H9 (cell line): ENCODE data around the gene KCMF1. TPM values are rescaled to one million over a fixed set of nuclear protein-coding genes. Genes with fewer than 3 reads are reported as not detected.

Experiments used
- DNase-seq: peaks from one replicate; pipeline ENCODE4 v3.0.0-alpha.2; 2017
- H2AFZ ChIP-seq: one replicate; pipeline ENCODE4 v1.6.1; 2013; ENCODE audit warnings: mild to moderate bottlenecking, low read length, control low read depth, moderate library complexity
- H2AK5ac ChIP-seq: 2 replicates; pipeline ENCODE4 v1.6.1; 2013; ENCODE audit warnings: low read length, control low read depth, mixed read lengths; ENCODE audit not compliant: insufficient read length
- H2BK120ac ChIP-seq: one replicate; pipeline ENCODE4 v1.6.1; 2013; ENCODE audit warnings: low read depth, mild to moderate bottlenecking, low read length, control low read depth, inconsistent platforms; ENCODE audit not compliant: poor library complexity, severe bottlenecking
- H2BK12ac ChIP-seq: 2 replicates; pipeline ENCODE4 v1.6.1; 2013; ENCODE audit warnings: low read length, control low read depth, mixed read lengths, low read depth; ENCODE audit not compliant: insufficient read length
- H2BK15ac ChIP-seq: 2 replicates; pipeline ENCODE4 v1.6.1; 2013; ENCODE audit warnings: low read depth, low read length, control low read depth
- H2BK20ac ChIP-seq: one replicate; pipeline ENCODE4 v1.6.1; 2013; ENCODE audit warnings: low read depth, mild to moderate bottlenecking, low read length, control low read depth, inconsistent platforms; ENCODE audit not compliant: poor library complexity, severe bottlenecking
- H2BK5ac ChIP-seq: 2 replicates; pipeline ENCODE4 v1.6.1; 2013; ENCODE audit warnings: low read length, control low read depth, mixed read lengths; ENCODE audit not compliant: insufficient read length
- H3K14ac ChIP-seq: 2 replicates; pipeline ENCODE4 v1.6.1; 2013; ENCODE audit warnings: low read length, control low read depth; ENCODE audit not compliant: insufficient read depth
- H3K18ac ChIP-seq: 2 replicates; pipeline ENCODE4 v1.6.1; 2013; ENCODE audit warnings: low read depth, mild to moderate bottlenecking, mixed read lengths, low read length, control low read depth; ENCODE audit not compliant: insufficient read length
- H3K23ac ChIP-seq: 2 replicates; pipeline ENCODE4 v1.6.1; 2013; ENCODE audit warnings: low read length, control low read depth, mixed read lengths, low read depth; ENCODE audit not compliant: insufficient read length
- H3K23me2 ChIP-seq: 2 replicates; pipeline ENCODE4 v1.6.1; 2013; ENCODE audit warnings: low read depth, mild to moderate bottlenecking, mixed read lengths, low read length, control low read depth; ENCODE audit not compliant: insufficient read length, poor library complexity, severe bottlenecking
- H3K27ac ChIP-seq: 2 replicates; pipeline ENCODE4 v1.5.1; 2013; ENCODE audit warnings: low read length, control low read depth, mixed read lengths, low read depth; ENCODE audit not compliant: insufficient read length
- H3K27me3 ChIP-seq: 2 replicates; pipeline ENCODE4 v1.6.1; 2013; ENCODE audit warnings: low read length, control low read depth, inconsistent platforms; ENCODE audit not compliant: insufficient read depth
- H3K4ac ChIP-seq: 2 replicates; pipeline ENCODE4 v1.6.1; 2013; ENCODE audit warnings: low read depth, mild to moderate bottlenecking, control low read depth, inconsistent platforms, low read length, moderate library complexity
- H3K4me1 ChIP-seq: 2 replicates; pipeline ENCODE4 v1.6.1; 2013; ENCODE audit warnings: low read length, control low read depth, inconsistent platforms; ENCODE audit not compliant: insufficient read depth
- H3K4me2 ChIP-seq: 2 replicates; pipeline ENCODE4 v1.6.1; 2013; ENCODE audit warnings: low read length, control low read depth, mixed read lengths; ENCODE audit not compliant: insufficient read length, insufficient read depth
- H3K56ac ChIP-seq: 2 replicates; pipeline ENCODE4 v1.6.1; 2013; ENCODE audit warnings: low read depth, mild to moderate bottlenecking, mixed read lengths, low read length, control low read depth; ENCODE audit not compliant: insufficient read length
- H3K79me1 ChIP-seq: 2 replicates; pipeline ENCODE4 v1.6.1; 2013; ENCODE audit warnings: low read depth, mild to moderate bottlenecking, moderate library complexity, low read length, control low read depth, inconsistent platforms; ENCODE audit not compliant: insufficient read depth, poor library complexity, severe bottlenecking
- H3K79me2 ChIP-seq: 2 replicates; pipeline ENCODE4 v1.6.1; 2013; ENCODE audit warnings: low read length, control low read depth, inconsistent platforms; ENCODE audit not compliant: insufficient read depth
- H3K9ac ChIP-seq: 2 replicates; pipeline ENCODE4 v1.6.1; 2013; ENCODE audit warnings: low read length, control low read depth, mixed read lengths; ENCODE audit not compliant: insufficient read length; ENCODE audit errors: extremely low read depth
- H3K9me3 ChIP-seq: one replicate; pipeline ENCODE4 v1.6.1; 2013; ENCODE audit warnings: low read depth, low read length, inconsistent platforms; ENCODE audit not compliant: control insufficient read depth
- H3T11ph ChIP-seq: one replicate; pipeline ENCODE4 v1.6.1; 2013; ENCODE audit warnings: mild to moderate bottlenecking, low read length, control low read depth, inconsistent platforms
- H4K20me1 ChIP-seq: one replicate; pipeline ENCODE4 v1.6.1; 2013; ENCODE audit not compliant: control insufficient read depth, insufficient read length, insufficient read depth
- H4K5ac ChIP-seq: 2 replicates; pipeline ENCODE4 v1.6.1; 2013; ENCODE audit warnings: low read depth, mild to moderate bottlenecking, mixed read lengths, low read length, control low read depth; ENCODE audit not compliant: insufficient read length
- H4K8ac ChIP-seq: replicated peaks from 2 replicates; pipeline ENCODE4 v1.6.1; 2013; ENCODE audit warnings: low read length, control low read depth, mixed read lengths, low read depth; ENCODE audit not compliant: insufficient read length
- H4K91ac ChIP-seq: 2 replicates; pipeline ENCODE4 v1.6.1; 2013; ENCODE audit warnings: low read depth, mild to moderate bottlenecking, moderate library complexity, mixed read lengths, low read length, control low read depth; ENCODE audit not compliant: insufficient read length
- H3K27ac Mint-ChIP-seq, 3 experiments: 2 replicates in 2 of 3; 3 replicates in 1 of 3; pipeline ENCODE4 v1.8.0; 2020 to 2021; ENCODE audit warnings: mixed read lengths in 3 of 3, mild to moderate bottlenecking in 1 of 3, moderate library complexity in 1 of 3
- H3K27me3 Mint-ChIP-seq: 2 replicates; pipeline ENCODE4 v1.8.0; 2021; ENCODE audit warnings: low read depth, mild to moderate bottlenecking, moderate library complexity, mixed read lengths
- H3K36me3 Mint-ChIP-seq, 3 experiments: 2 replicates in 2 of 3; 3 replicates in 1 of 3; pipeline ENCODE4 v1.8.0; 2020 to 2021; ENCODE audit warnings: low read depth in 3 of 3, mixed read lengths in 3 of 3; ENCODE audit not compliant: insufficient read depth in 1 of 3
- H3K4me1 Mint-ChIP-seq, 2 experiments: 2 replicates each; pipeline ENCODE4 v1.8.0; 2020; ENCODE audit warnings: mixed read lengths in 2 of 2
- H3K4me3 Mint-ChIP-seq, 2 experiments: 2 replicates in 1 of 2; 3 replicates in 1 of 2; pipeline ENCODE4 v1.8.0; 2020 to 2021; ENCODE audit warnings: mild to moderate bottlenecking in 2 of 2, mixed read lengths in 2 of 2, moderate library complexity in 1 of 2
- H3K9me3 Mint-ChIP-seq, 2 experiments: 2 replicates in 1 of 2; 3 replicates in 1 of 2; pipeline ENCODE4 v1.8.0; 2020; ENCODE audit warnings: mild to moderate bottlenecking in 2 of 2, mixed read lengths in 2 of 2, moderate library complexity in 1 of 2
- CTCF ChIP-seq: fragments of 200-600 bp; sonication (generic); conservative IDR thresholded peaks from 3 replicates; pipeline ENCODE4 v1.8.0; 2021; ENCODE audit warnings: antibody characterized with exemption, mild to moderate bottlenecking
- WGBS: extraction: QIAGEN DNeasy Blood & Tissue Kit; methylation state at CpG from one replicate; pipeline ENCODE4 v1.1.7; 2013; ENCODE audit warnings: missing lambda C conversion rate, low lambda C conversion rate, mixed read lengths; ENCODE audit not compliant: insufficient read length; ENCODE audit errors: extremely low coverage; 5-methylcytosine and 5-hydroxymethylcytosine counted together
- total RNA-seq: library from RNA; stranded (reverse); gene quantifications from 2 replicates; pipeline ENCODE4 v1.2.1, GENCODE V29; 2021

The KCMF1 gene
- total RNA-seq, 1 experiment from 2014 or later = 113 TPM

GRCh38 chr2:85064927-85065577 is 94.1 kb downstream of the KCMF1 start:
- H3K18ac ChIP-seq = no peak overlapping the region
- no peak overlapping the region for H2BK5ac ChIP-seq
- H2BK15ac ChIP-seq = no peak overlapping the region
- no peak overlapping the region for H3T11ph ChIP-seq
- no peak overlapping the region for H2AK5ac ChIP-seq
- no peak overlapping the region for H4K8ac ChIP-seq
- peaks cover 39% of the 10 kb centered on the region for H3K27me3 Mint-ChIP-seq
- no peak overlapping the region for H3K9ac ChIP-seq
- H3K36me3 Mint-ChIP-seq = no peaks in the 10 kb centered on the region; a peak in 1 of 7 replicates
- TF ChIP-seq CTCF = no peak
- DNase-seq = peak; percentile 46
- peaks cover 0 to 4% of the 10 kb centered on the region in 2 experiments; a peak in 1 of 5 replicates for H3K9me3 Mint-ChIP-seq
- H3K27ac Mint-ChIP-seq = no peak overlapping the region
- H3K4me3 Mint-ChIP-seq = peak overlapping the region in 1 of 2 experiments; percentile 0; a peak in 1 of 5 replicates
- H3K79me1 ChIP-seq = no peaks in the 10 kb centered on the region
- H3K4ac ChIP-seq = no peak overlapping the region
- no peak overlapping the region for H2AFZ ChIP-seq
- H4K20me1 ChIP-seq = no peaks in the 10 kb centered on the region
- no peak overlapping the region for H2BK120ac ChIP-seq
- H3K23ac ChIP-seq = no peak overlapping the region
- H3K79me2 ChIP-seq = no peaks in the 10 kb centered on the region
- H2BK12ac ChIP-seq = no peak overlapping the region
- no CpG with 5 or more reads among the region's 14 CpGs for WGBS
- H4K5ac ChIP-seq = no peak overlapping the region
- no peak overlapping the region for H2BK20ac ChIP-seq
- H3K23me2 ChIP-seq = no peaks in the 10 kb centered on the region
- peaks cover 29 to 33% of the 10 kb centered on the region in 2 experiments for H3K4me1 Mint-ChIP-seq
- peak overlapping the region; percentile 8 for H3K4me2 ChIP-seq
- H3K4me1 ChIP-seq = peaks cover 5% of the 10 kb centered on the region
- no peak overlapping the region for H3K56ac ChIP-seq
- H3K27me3 ChIP-seq = peaks cover 2% of the 10 kb centered on the region; the same call in 1 of the 2 replicates
- H3K9me3 ChIP-seq = no peaks in the 10 kb centered on the region
- no peak overlapping the region for H3K27ac ChIP-seq
- no peak overlapping the region for H4K91ac ChIP-seq
- H3K14ac ChIP-seq = no peak overlapping the region; the same call in 1 of the 2 replicates
